CD14-positive monocyte (primary cell): ENCODE measurements around the gene PAGR1. TPM values are rescaled to one million over a fixed set of nuclear protein-coding genes. Genes with fewer than 3 reads are reported as not detected.

ENCODE experiments used
- DNase-seq, 3 donors: peaks; one replicate each; pipeline ENCODE4 v3.0.0-alpha.2; 2011 to 2022
- H2AFZ ChIP-seq: 2 replicates; pipeline ENCODE4 v1.6.0; 2012; ENCODE audit warnings: mild to moderate bottlenecking, low read depth, low read length, inconsistent platforms; ENCODE audit not compliant: insufficient read depth, poor library complexity, severe bottlenecking
- H3K27ac ChIP-seq, 2 donors: 1 replicate in 1 of 2; 2 replicates in 1 of 2; pipeline ENCODE4 v1.5.1; 2012 to 2013; ENCODE audit warnings: low read length in 2 of 2, control low read depth in 1 of 2, inconsistent platforms in 1 of 2, low read depth in 1 of 2, mild to moderate bottlenecking in 1 of 2
- H3K27me3 ChIP-seq, 2 donors: one replicate each; pipeline versions ENCODE4 v1.6.0 to v1.6.1; 2011 to 2013; ENCODE audit warnings: low read length in 2 of 2; ENCODE audit not compliant: control insufficient read depth in 2 of 2, insufficient read depth in 2 of 2
- H3K36me3 ChIP-seq, 2 donors: replicated peaks in 1 of 2; 1 replicate in 1 of 2; 2 replicates in 1 of 2; pipeline versions ENCODE4 v1.5.1 to v1.6.1; 2012 to 2013; ENCODE audit warnings: low read length in 2 of 2, control low read depth in 1 of 2, inconsistent platforms in 1 of 2, mild to moderate bottlenecking in 1 of 2; ENCODE audit not compliant: insufficient read depth in 2 of 2, control insufficient read depth in 1 of 2
- H3K4me1 ChIP-seq, 2 donors: 1 replicate in 1 of 2; 2 replicates in 1 of 2; pipeline versions ENCODE4 v1.5.1 to v1.6.1; 2012 to 2013; ENCODE audit warnings: low read length in 2 of 2, control low read depth in 1 of 2, inconsistent platforms in 1 of 2, mild to moderate bottlenecking in 1 of 2, moderate library complexity in 1 of 2; ENCODE audit not compliant: insufficient read depth in 2 of 2, control insufficient read depth in 1 of 2
- H3K4me2 ChIP-seq: replicated peaks from 2 replicates; pipeline ENCODE3; 2012; ENCODE audit warnings: low read length, moderate library complexity, mild to moderate bottlenecking; ENCODE audit not compliant: poor library complexity, severe bottlenecking; ENCODE audit errors: extremely low read depth
- H3K4me3 ChIP-seq, 3 experiments: fragments of 200-600 bp in 1 of 3; sonication (generic) in 1 of 3; replicated peaks in 1 of 3; 1 replicate in 2 of 3; 2 replicates in 1 of 3; pipeline ENCODE4 v1.5.1; 2011 to 2013; ENCODE audit warnings: low read length in 3 of 3, mild to moderate bottlenecking in 3 of 3, control low read depth in 2 of 3, low read depth in 2 of 3, inconsistent platforms in 1 of 3, moderate library complexity in 1 of 3
- H3K79me2 ChIP-seq: 2 replicates; pipeline ENCODE4 v1.6.0; 2012; ENCODE audit warnings: mild to moderate bottlenecking, control low read depth, inconsistent platforms, low read length, moderate library complexity; ENCODE audit not compliant: insufficient read depth
- H3K9ac ChIP-seq: 2 replicates; pipeline ENCODE4 v1.6.0; 2017; ENCODE audit warnings: low read length, mild to moderate bottlenecking; ENCODE audit not compliant: insufficient read depth, poor library complexity, severe bottlenecking
- H3K9me3 ChIP-seq, 2 donors: replicated peaks in 1 of 2; 1 replicate in 1 of 2; 2 replicates in 1 of 2; pipeline versions ENCODE4 v1.5.1 to v1.6.1; 2012 to 2013; ENCODE audit warnings: low read length in 2 of 2, control low read depth in 1 of 2; ENCODE audit not compliant: control insufficient read depth in 1 of 2, insufficient read depth in 1 of 2
- H4K20me1 ChIP-seq: 2 replicates; pipeline ENCODE4 v1.6.0; 2012; ENCODE audit warnings: mild to moderate bottlenecking, low read length, control low read depth, moderate library complexity; ENCODE audit not compliant: insufficient read depth
- H3K27ac Mint-ChIP-seq, 7 donors: one replicate each; pipeline ENCODE4 v1.8.0; 2020; ENCODE audit warnings: mild to moderate bottlenecking in 7 of 7, mixed read lengths in 7 of 7, moderate library complexity in 6 of 7, inconsistent platforms in 2 of 7
- H3K27me3 Mint-ChIP-seq, 3 donors: one replicate each; pipeline ENCODE4 v1.8.0; 2021 to 2022; ENCODE audit warnings: low read depth in 3 of 3, mild to moderate bottlenecking in 3 of 3, mixed read lengths in 3 of 3, moderate library complexity in 3 of 3, inconsistent platforms in 1 of 3
- H3K36me3 Mint-ChIP-seq, 2 donors: one replicate each; pipeline ENCODE4 v1.8.0; 2020; ENCODE audit warnings: mixed read lengths in 2 of 2, inconsistent platforms in 1 of 2, mild to moderate bottlenecking in 1 of 2
- H3K4me1 Mint-ChIP-seq: one replicate; pipeline ENCODE4 v1.8.0; 2020; ENCODE audit warnings: mild to moderate bottlenecking, mixed read lengths
- H3K4me3 Mint-ChIP-seq, 2 donors: one replicate each; pipeline ENCODE4 v1.8.0; 2020; ENCODE audit warnings: mild to moderate bottlenecking in 2 of 2, mixed read lengths in 2 of 2, moderate library complexity in 1 of 2
- H3K9me3 Mint-ChIP-seq, 7 donors: one replicate each; pipeline ENCODE4 v1.8.0; 2020 to 2022; ENCODE audit warnings: mixed read lengths in 7 of 7, mild to moderate bottlenecking in 6 of 7, moderate library complexity in 6 of 7, inconsistent platforms in 2 of 7
- WGBS: methylation state at CpG from one replicate; pipeline ENCODE4 v1.1.5; 2013; ENCODE audit warnings: missing lambda C conversion rate; ENCODE audit not compliant: insufficient coverage; 5-methylcytosine and 5-hydroxymethylcytosine counted together
- intact Hi-C, 2 donors: fragments of 100-400 bp; cut with micrococcal nuclease; formaldehyde crosslinking; loops; one replicate each; pipeline versions ENCODE4 v1.15.0 to v1.15.1; 2023
- polyA plus RNA-seq, 3 donors: library from polyadenylated mRNA; depleted of rRNA in 1 of 3; unstranded in 2 of 3; stranded (reverse) in 1 of 3; fragments of 300-500 nt in 2 of 3; fragments of >200 nt in 1 of 3; fragmentation: Illumina TruSeq in 2 of 3; gene quantifications; 1 replicate in 2 of 3; 2 replicates in 1 of 3; pipeline ENCODE4 v1.2.3, GENCODE V29; 2012 to 2021
- TF ChIP-seq, protein P1 (sequence below): fragments of 200-600 bp; IDR thresholded peaks from one replicate; pipeline ENCODE4 v1.8.0; 2022; ENCODE audit warnings: antibody characterized with exemption, mild to moderate bottlenecking

The PAGR1 gene
- polyA plus RNA-seq, 3 donors = 12.6 to 43.4 (median 36.3) TPM

DNA sequence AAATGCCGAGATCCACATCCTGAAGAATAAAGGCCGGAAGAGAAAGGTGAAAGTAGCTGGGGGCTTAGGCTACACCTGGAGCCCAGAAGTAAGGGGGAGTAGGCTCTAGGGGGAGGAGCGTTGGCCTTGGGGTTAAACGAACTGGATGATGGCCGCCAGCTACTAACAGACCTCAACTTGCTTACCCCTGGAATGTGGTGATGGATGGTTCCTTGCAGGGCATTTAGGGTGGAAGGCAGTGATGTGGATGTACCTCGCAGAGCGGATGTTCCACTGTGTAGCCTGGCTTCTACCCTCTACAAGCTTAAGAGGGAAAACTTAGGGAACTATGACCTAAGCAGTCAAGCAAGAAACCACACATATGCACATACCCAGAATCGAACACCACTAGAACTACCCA is 11.9 kb upstream of the PAGR1 start:
- no peaks in the 10 kb centered on the region for H3K9me3 ChIP-seq
- no peak for DNase-seq
- H2AFZ ChIP-seq = peak overlapping the region; percentile 85
- H3K4me1 ChIP-seq = peaks cover 31 to 38% of the 10 kb centered on the region in 2 donors
- peaks cover 30% of the 10 kb centered on the region for H3K4me1 Mint-ChIP-seq
- intact Hi-C loops = loop anchor here in 1 of 2 donors (2.0 kb wide), 2 partner anchors 13 to 59 kb away; partner anchors contain the start of genes CDIPT and KIF22
- TF ChIP-seq, protein P1, sequence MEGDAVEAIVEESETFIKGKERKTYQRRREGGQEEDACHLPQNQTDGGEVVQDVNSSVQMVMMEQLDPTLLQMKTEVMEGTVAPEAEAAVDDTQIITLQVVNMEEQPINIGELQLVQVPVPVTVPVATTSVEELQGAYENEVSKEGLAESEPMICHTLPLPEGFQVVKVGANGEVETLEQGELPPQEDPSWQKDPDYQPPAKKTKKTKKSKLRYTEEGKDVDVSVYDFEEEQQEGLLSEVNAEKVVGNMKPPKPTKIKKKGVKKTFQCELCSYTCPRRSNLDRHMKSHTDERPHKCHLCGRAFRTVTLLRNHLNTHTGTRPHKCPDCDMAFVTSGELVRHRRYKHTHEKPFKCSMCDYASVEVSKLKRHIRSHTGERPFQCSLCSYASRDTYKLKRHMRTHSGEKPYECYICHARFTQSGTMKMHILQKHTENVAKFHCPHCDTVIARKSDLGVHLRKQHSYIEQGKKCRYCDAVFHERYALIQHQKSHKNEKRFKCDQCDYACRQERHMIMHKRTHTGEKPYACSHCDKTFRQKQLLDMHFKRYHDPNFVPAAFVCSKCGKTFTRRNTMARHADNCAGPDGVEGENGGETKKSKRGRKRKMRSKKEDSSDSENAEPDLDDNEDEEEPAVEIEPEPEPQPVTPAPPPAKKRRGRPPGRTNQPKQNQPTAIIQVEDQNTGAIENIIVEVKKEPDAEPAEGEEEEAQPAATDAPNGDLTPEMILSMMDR = no peak
- peaks cover 0 to 5% (median 2%) of the 10 kb centered on the region in 3 donors for H3K27me3 Mint-ChIP-seq
- H3K27ac Mint-ChIP-seq = peak overlapping the region in 6 of 7 donors; percentile 70 to 99 (median 96)
- H3K9me3 Mint-ChIP-seq = peaks cover 0 to 1% (median 0%) of the 10 kb centered on the region in 7 donors
- peaks cover 15% of the 10 kb centered on the region for H4K20me1 ChIP-seq
- H3K9ac ChIP-seq = no peak overlapping the region
- H3K36me3 Mint-ChIP-seq = peaks cover 29 to 41% of the 10 kb centered on the region in 2 donors
- H3K4me3 Mint-ChIP-seq = peak overlapping the region; percentile 99
- no peaks in the 10 kb centered on the region for H3K27me3 ChIP-seq
- peak overlapping the region; percentile 3 to 86 for H3K27ac ChIP-seq
- peak overlapping the region; percentile 84 for H3K4me2 ChIP-seq
- peak overlapping the region in 1 of 3 experiments; percentile 88 for H3K4me3 ChIP-seq
- H3K79me2 ChIP-seq = peaks cover 19% of the 10 kb centered on the region
- WGBS = no CpG with 5 or more reads among the region's 8 CpGs
- peaks cover 19 to 37% of the 10 kb centered on the region in 2 donors for H3K36me3 ChIP-seq

DNA sequence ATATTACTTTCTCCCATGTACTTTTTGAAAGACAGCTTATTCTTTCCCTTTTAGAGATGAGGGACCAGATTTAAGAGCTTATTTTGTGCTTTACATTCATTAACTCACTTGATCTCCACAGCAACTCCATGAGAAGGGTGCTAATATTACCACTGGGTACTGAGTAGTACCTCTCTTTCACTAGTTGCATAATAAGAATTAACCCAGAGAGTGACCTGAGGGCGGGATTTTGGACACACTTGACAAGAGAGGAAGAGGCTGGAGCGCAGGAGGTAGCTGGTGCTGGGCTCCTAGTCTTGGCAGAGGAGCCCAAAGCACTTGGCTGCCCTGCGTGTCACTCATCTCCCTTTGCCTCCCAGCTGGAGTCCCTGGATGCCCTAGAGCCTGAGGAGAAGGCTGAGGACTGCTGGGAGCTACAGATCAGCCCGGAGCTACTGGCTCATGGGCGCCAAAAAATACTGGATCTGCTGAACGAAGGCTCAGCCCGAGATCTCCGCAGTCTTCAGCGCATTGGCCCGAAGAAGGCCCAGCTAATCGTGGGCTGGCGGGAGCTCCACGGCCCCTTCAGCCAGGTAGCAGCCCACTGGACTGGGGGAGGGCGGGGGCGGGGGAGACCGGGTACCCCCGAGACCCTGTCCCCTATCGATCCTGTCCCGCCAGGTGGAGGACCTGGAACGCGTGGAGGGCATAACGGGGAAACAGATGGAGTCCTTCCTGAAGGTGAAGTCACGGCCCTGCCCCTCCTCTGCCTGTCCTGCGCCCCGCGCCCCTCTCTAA is 11.3 kb upstream of the PAGR1 start:
- intact Hi-C loops = loop anchor here in 1 of 2 donors (2.0 to 5.0 kb wide), 3 partner anchors 14 to 58 kb away; partner anchors contain the start of genes CDIPT and KIF22
- H3K79me2 ChIP-seq = peaks cover 25% of the 10 kb centered on the region
- H3K27ac Mint-ChIP-seq = peak overlapping the region; percentile 95 to 99 (median 97)
- peaks cover 37 to 44% of the 10 kb centered on the region in 2 donors for H3K4me1 ChIP-seq
- no peaks in the 10 kb centered on the region for H3K9me3 ChIP-seq
- TF ChIP-seq, protein P1 = no peak
- peaks cover 0 to 5% (median 2%) of the 10 kb centered on the region in 3 donors for H3K27me3 Mint-ChIP-seq
- no peaks in the 10 kb centered on the region for H3K27me3 ChIP-seq
- peak overlapping the region; percentile 79 for H3K9ac ChIP-seq
- peak overlapping the region; percentile 69 to 86 for H3K27ac ChIP-seq
- 6% methylated on average over 24 of the region's 26 CpGs for WGBS
- H4K20me1 ChIP-seq = peaks cover 21% of the 10 kb centered on the region
- peak overlapping the region; percentile 99 for H3K4me3 Mint-ChIP-seq
- peaks cover 24 to 40% of the 10 kb centered on the region in 2 donors for H3K36me3 Mint-ChIP-seq
- peaks cover 32% of the 10 kb centered on the region for H3K4me1 Mint-ChIP-seq
- peak overlapping the region; percentile 55 to 88 (median 79) for H3K4me3 ChIP-seq
- DNase-seq = peak in 1 of 3 donors; percentile 33
- peaks cover 0 to 1% (median 0%) of the 10 kb centered on the region in 7 donors for H3K9me3 Mint-ChIP-seq
- peak overlapping the region; percentile 84 for H3K4me2 ChIP-seq
- peak overlapping the region; percentile 85 for H2AFZ ChIP-seq
- peaks cover 20 to 37% of the 10 kb centered on the region in 2 donors for H3K36me3 ChIP-seq
